HUES48 (cell line): ENCODE results near the gene TYMP.

ENCODE experiments used
- H3K27ac ChIP-seq: one replicate; pipeline ENCODE4 v1.7.0; 2013; ENCODE audit warnings: low read depth, low read length, inconsistent platforms
- H3K27me3 ChIP-seq: 2 replicates; pipeline ENCODE4 v1.6.1; 2013; ENCODE audit warnings: mild to moderate bottlenecking, low read length; ENCODE audit not compliant: control insufficient read depth, insufficient read depth
- H3K36me3 ChIP-seq: 2 replicates; pipeline ENCODE4 v1.6.1; 2013; ENCODE audit warnings: low read length; ENCODE audit not compliant: control insufficient read depth, insufficient read depth
- H3K4me1 ChIP-seq: 2 replicates; pipeline ENCODE4 v1.6.1; 2013; ENCODE audit warnings: mild to moderate bottlenecking, low read length; ENCODE audit not compliant: control insufficient read depth, insufficient read depth
- H3K4me3 ChIP-seq: 2 replicates; pipeline ENCODE4 v1.5.1; 2013; ENCODE audit warnings: mild to moderate bottlenecking, low read depth, low read length
- H3K9ac ChIP-seq: 2 replicates; pipeline ENCODE4 v1.6.1; 2013; ENCODE audit warnings: mild to moderate bottlenecking, low read depth, low read length, moderate library complexity
- H3K9me3 ChIP-seq: 2 replicates; pipeline ENCODE4 v1.6.1; 2013; ENCODE audit warnings: low read length; ENCODE audit not compliant: control insufficient read depth, insufficient read depth

The TYMP gene

GRCh38 chr22:50526834-50527801, 2.7 kb downstream of the TYMP start:
- Histone ChIP-seq H3K4me1 (peaks cover 4% of the 10 kb centered on the region), H3K27me3 (peaks cover 55% of the 10 kb centered on the region), H3K27ac (no peak overlapping the region), H3K9ac (no peak overlapping the region), H3K36me3 (peaks cover 19% of the 10 kb centered on the region), H3K9me3 (no peaks in the 10 kb centered on the region), H3K4me3 (peak overlapping the region; percentile 87; the same call in 1 of the 2 replicates)

- Histone ChIP-seq H3K9me3 (no peaks in the 10 kb centered on the region), H3K36me3 (peaks cover 28% of the 10 kb centered on the region), H3K27ac (peak overlapping the region; percentile 91), H3K4me1 (peaks cover 4% of the 10 kb centered on the region), H3K27me3 (peaks cover 47% of the 10 kb centered on the region), H3K9ac (peak overlapping the region; percentile 1; the same call in 1 of the 2 replicates), H3K4me3 (peak overlapping the region; percentile 87)
Observed at GRCh38 chr22:50526108-50526833, 3.5 kb downstream of the TYMP start.

- H3K9ac ChIP-seq, result peak overlapping the region; percentile 1; the same call in 1 of the 2 replicates
Observed at GRCh38 chr22:50525858-50526107, 4.0 kb downstream of the TYMP start.

GRCh38 chr22:50525104-50525857, 4.5 kb downstream of the TYMP start, which contains the start of gene SCO2:
Gene SCO2, minus strand, starts transcription at chr22:50525598. Its CDS starts 1,187 bp downstream, at chr22:50524411.
- H3K4me1 ChIP-seq, result peaks cover 4% of the 10 kb centered on the region
- peak within 1 kb of the TSS; percentile 91 for H3K27ac ChIP-seq
- peaks cover 34% of the 10 kb centered on the region for H3K36me3 ChIP-seq
- H3K4me3 ChIP-seq, result peak within 1 kb of the TSS; percentile 87
- peak within 1 kb of the TSS; percentile 62 for H3K9ac ChIP-seq
- no peaks in the 10 kb centered on the region for H3K9me3 ChIP-seq
- H3K27me3 ChIP-seq, result peaks cover 37% of the 10 kb centered on the region

More at GRCh38 chr22:50525858-50526107, 4.0 kb downstream of the TYMP start:
- Histone ChIP-seq H3K4me1 (peaks cover 4% of the 10 kb centered on the region), H3K9me3 (no peaks in the 10 kb centered on the region), H3K4me3 (peak overlapping the region; percentile 87), H3K27me3 (peaks cover 42% of the 10 kb centered on the region), H3K27ac (peak overlapping the region; percentile 91), H3K36me3 (peaks cover 33% of the 10 kb centered on the region)

GRCh38 chr22:50524676-50525103, 5.1 kb downstream of the TYMP start:
- peaks cover 34% of the 10 kb centered on the region for H3K36me3 ChIP-seq
- peaks cover 4% of the 10 kb centered on the region; the same call in 1 of the 2 replicates for H3K4me1 ChIP-seq
- no peaks in the 10 kb centered on the region for H3K9me3 ChIP-seq
- peak overlapping the region; percentile 87 for H3K4me3 ChIP-seq
- peak overlapping the region; percentile 91 for H3K27ac ChIP-seq
- peak overlapping the region; percentile 62; the same call in 1 of the 2 replicates for H3K9ac ChIP-seq
- H3K27me3 ChIP-seq, result peaks cover 31% of the 10 kb centered on the region

GRCh38 chr22:50523806-50524675, 5.8 kb downstream of the TYMP start:
- Histone ChIP-seq H3K9ac (no peak overlapping the region), H3K9me3 (no peaks in the 10 kb centered on the region), H3K27ac (no peak overlapping the region), H3K36me3 (peaks cover 40% of the 10 kb centered on the region), H3K4me1 (peaks cover 4% of the 10 kb centered on the region; the same call in 1 of the 2 replicates), H3K27me3 (peaks cover 25% of the 10 kb centered on the region), H3K4me3 (peak overlapping the region; percentile 87)

- no peak overlapping the region for H3K27ac ChIP-seq
- H3K9ac ChIP-seq, result no peak overlapping the region
- no peak overlapping the region for H3K4me3 ChIP-seq
- H3K27me3 ChIP-seq, result peaks cover 19% of the 10 kb centered on the region
- no peaks in the 10 kb centered on the region for H3K9me3 ChIP-seq
- peaks cover 4% of the 10 kb centered on the region; the same call in 1 of the 2 replicates for H3K4me1 ChIP-seq
- peaks cover 46% of the 10 kb centered on the region for H3K36me3 ChIP-seq
Observed at GRCh38 chr22:50523458-50523805, 6.4 kb downstream of the TYMP start.

- Histone ChIP-seq H3K27ac (no peak overlapping the region), H3K36me3 (peaks cover 51% of the 10 kb centered on the region)
Observed at GRCh38 chr22:50522806-50523438, 6.9 kb downstream of the TYMP start.

GRCh38 chr22:50522208-50522805, 7.5 kb downstream of the TYMP start:
- Histone ChIP-seq H3K4me3 (no peak overlapping the region), H3K36me3 (peaks cover 57% of the 10 kb centered on the region), H3K4me1 (peaks cover 4% of the 10 kb centered on the region; the same call in 1 of the 2 replicates), H3K27ac (no peak overlapping the region), H3K9me3 (no peaks in the 10 kb centered on the region), H3K27me3 (peaks cover 7% of the 10 kb centered on the region), H3K9ac (no peak overlapping the region)

More at GRCh38 chr22:50522806-50523438, 6.9 kb downstream of the TYMP start:
- H3K4me3 ChIP-seq, result no peak overlapping the region
- peaks cover 14% of the 10 kb centered on the region for H3K27me3 ChIP-seq
- H3K9ac ChIP-seq, result no peak overlapping the region
- H3K4me1 ChIP-seq, result peaks cover 4% of the 10 kb centered on the region; the same call in 1 of the 2 replicates
- H3K9me3 ChIP-seq, result no peaks in the 10 kb centered on the region
